Measurements from ENCODE around the gene ADD3. TPM values are rescaled to one million over a fixed set of nuclear protein-coding genes. Genes with fewer than 3 reads are reported as not detected.

ADD3 gene
- total and polyA plus RNA-seq, 2 experiments from 2014 or later: 83.2 to 216 TPM

DNA sequence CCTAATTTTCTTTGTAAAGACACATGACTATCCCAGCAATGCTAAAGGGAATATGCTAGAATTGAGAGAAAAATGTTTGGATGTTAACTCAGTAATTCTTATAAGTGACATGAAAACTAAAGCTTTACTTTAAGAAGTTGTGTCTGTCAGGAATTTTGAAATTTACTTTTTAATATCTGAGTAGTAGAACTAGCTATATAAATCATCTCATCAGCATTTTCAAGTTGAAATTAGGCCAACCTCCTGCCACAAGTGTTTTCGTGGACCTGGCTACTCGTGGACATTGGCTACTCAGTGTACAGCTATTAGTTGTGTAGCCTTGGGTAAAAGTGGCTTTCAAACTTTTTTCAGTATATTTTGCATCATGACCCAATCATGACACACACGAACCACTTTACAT is 70.5 kb downstream of the ADD3 start:
- H3K4me1 ChIP-seq (ENCODE audit: insufficient read depth): peaks cover 75% of the 10 kb centered on the region
- H2AFZ ChIP-seq: no peak overlapping the region
- peaks cover 89% of the 10 kb centered on the region for H3K79me2 ChIP-seq
- WGBS (ENCODE audit: low lambda C conversion rate, missing lambda C conversion rate): 68% methylated on average over 3 of the region's 3 CpGs
- peak overlapping the region; percentile 73 for H3K4me2 ChIP-seq
- no peaks in the 10 kb centered on the region for H3K27me3 ChIP-seq
- H3K27ac ChIP-seq: peak overlapping the region; percentile 75
- H3K9me2 ChIP-seq (replicated peaks; ENCODE audit: insufficient read depth): no peaks in the 10 kb centered on the region
- H3K36me3 ChIP-seq (replicated peaks; ENCODE audit: insufficient read depth, low read depth): no peaks in the 10 kb centered on the region
- H3K4me3 ChIP-seq: no peak overlapping the region
- TF ChIP-seq, protein P1, sequence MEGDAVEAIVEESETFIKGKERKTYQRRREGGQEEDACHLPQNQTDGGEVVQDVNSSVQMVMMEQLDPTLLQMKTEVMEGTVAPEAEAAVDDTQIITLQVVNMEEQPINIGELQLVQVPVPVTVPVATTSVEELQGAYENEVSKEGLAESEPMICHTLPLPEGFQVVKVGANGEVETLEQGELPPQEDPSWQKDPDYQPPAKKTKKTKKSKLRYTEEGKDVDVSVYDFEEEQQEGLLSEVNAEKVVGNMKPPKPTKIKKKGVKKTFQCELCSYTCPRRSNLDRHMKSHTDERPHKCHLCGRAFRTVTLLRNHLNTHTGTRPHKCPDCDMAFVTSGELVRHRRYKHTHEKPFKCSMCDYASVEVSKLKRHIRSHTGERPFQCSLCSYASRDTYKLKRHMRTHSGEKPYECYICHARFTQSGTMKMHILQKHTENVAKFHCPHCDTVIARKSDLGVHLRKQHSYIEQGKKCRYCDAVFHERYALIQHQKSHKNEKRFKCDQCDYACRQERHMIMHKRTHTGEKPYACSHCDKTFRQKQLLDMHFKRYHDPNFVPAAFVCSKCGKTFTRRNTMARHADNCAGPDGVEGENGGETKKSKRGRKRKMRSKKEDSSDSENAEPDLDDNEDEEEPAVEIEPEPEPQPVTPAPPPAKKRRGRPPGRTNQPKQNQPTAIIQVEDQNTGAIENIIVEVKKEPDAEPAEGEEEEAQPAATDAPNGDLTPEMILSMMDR (IDR thresholded peaks at IDR 0.05; ENCODE audit: poor library complexity): no peak
- TF ChIP-seq EZH2phosphoT487 (IDR thresholded peaks at IDR 0.05; ENCODE audit: low read depth, severe bottlenecking, unreplicated experiment) (no peak), EZH2 (IDR thresholded peaks at IDR 0.05; ENCODE audit: borderline replicate concordance) (no peak)
- no peaks in the 10 kb centered on the region for H3K9me3 ChIP-seq (ENCODE audit: low read depth)
- H4K20me1 ChIP-seq (ENCODE audit: insufficient read depth, poor library complexity, severe bottlenecking): no peaks in the 10 kb centered on the region
- DNase-seq (ENCODE audit: low spot score): no peak

DNA sequence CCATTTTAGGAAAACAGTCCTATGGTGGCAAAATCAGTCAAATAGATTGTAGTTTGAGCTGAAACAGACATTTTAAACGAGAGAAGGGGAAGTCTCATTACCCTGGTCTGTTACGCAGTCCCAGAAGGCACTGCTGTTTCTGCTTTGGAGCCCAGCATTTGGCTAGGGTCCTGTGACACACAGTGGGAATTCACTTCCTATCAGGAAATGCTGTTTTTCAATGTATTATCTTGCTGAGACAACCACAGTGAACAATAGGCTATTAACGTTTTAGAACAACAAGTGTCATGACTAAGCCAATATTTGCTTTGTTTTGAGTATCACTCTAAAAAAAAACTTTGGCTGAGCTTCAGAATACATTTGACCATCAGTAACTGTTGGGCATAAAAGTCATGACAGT is 74.1 kb downstream of the ADD3 start:
- Histone ChIP-seq H3K9me3 (ENCODE audit: low read depth) (no peaks in the 10 kb centered on the region), H4K20me1 (ENCODE audit: insufficient read depth, poor library complexity, severe bottlenecking) (no peaks in the 10 kb centered on the region), H3K4me3 (no peak overlapping the region), H3K27me3 (no peaks in the 10 kb centered on the region), H3K36me3 (replicated peaks; ENCODE audit: insufficient read depth, low read depth) (no peaks in the 10 kb centered on the region), H3K9me2 (replicated peaks; ENCODE audit: insufficient read depth) (no peaks in the 10 kb centered on the region), H3K4me1 (ENCODE audit: insufficient read depth) (peaks cover 46% of the 10 kb centered on the region), H3K27ac (peak overlapping the region; percentile 26), H3K79me2 (peaks cover 90% of the 10 kb centered on the region), H2AFZ (no peak overlapping the region), H3K4me2 (no peak overlapping the region)
- TF ChIP-seq EZH2 (IDR thresholded peaks at IDR 0.05; ENCODE audit: borderline replicate concordance): no peak
- TF ChIP-seq, protein P1 (IDR thresholded peaks at IDR 0.05; ENCODE audit: poor library complexity): no peak
- no peak for TF ChIP-seq EZH2phosphoT487 (IDR thresholded peaks at IDR 0.05; ENCODE audit: low read depth, severe bottlenecking, unreplicated experiment)
- 43% methylated on average over 3 of the region's 3 CpGs for WGBS (ENCODE audit: low lambda C conversion rate, missing lambda C conversion rate)
- no peak for DNase-seq (ENCODE audit: low spot score)

DNA sequence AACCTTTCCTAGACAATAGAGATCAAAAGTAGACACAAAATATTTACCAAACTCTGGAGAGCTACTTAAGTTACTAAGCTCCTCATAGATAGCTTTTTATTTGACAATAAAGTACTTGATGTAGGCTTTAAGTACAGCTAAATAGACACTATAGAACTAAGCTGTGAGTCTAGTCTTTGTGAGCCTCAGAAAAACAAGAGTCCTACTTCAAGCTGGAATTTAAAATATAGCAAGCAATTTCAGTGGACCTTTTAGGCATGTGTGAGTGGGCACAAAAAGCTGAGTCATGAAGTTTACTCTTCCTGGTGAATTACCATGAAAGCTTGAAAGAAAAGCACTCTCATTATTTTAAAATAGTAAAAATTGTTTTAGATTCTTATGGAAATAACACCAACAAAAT is 76.1 kb downstream of the ADD3 start:
- no peak overlapping the region for H3K4me3 ChIP-seq
- H3K4me2 ChIP-seq: no peak overlapping the region
- peaks cover 94% of the 10 kb centered on the region for H3K79me2 ChIP-seq
- H2AFZ ChIP-seq: no peak overlapping the region
- H3K27me3 ChIP-seq: no peaks in the 10 kb centered on the region
- TF ChIP-seq, protein P1 (IDR thresholded peaks at IDR 0.05; ENCODE audit: poor library complexity): no peak
- TF ChIP-seq EZH2 (IDR thresholded peaks at IDR 0.05; ENCODE audit: borderline replicate concordance): no peak
- no peak for TF ChIP-seq EZH2phosphoT487 (IDR thresholded peaks at IDR 0.05; ENCODE audit: low read depth, severe bottlenecking, unreplicated experiment)
- no peaks in the 10 kb centered on the region for H3K36me3 ChIP-seq (replicated peaks; ENCODE audit: insufficient read depth, low read depth)
- H3K9me3 ChIP-seq (ENCODE audit: low read depth): no peaks in the 10 kb centered on the region
- H3K9me2 ChIP-seq (replicated peaks; ENCODE audit: insufficient read depth): no peaks in the 10 kb centered on the region
- H4K20me1 ChIP-seq (ENCODE audit: insufficient read depth, poor library complexity, severe bottlenecking): no peaks in the 10 kb centered on the region
- H3K4me1 ChIP-seq (ENCODE audit: insufficient read depth): peaks cover 26% of the 10 kb centered on the region
- DNase-seq (ENCODE audit: low spot score): peak; percentile 24
- H3K27ac ChIP-seq: peak overlapping the region; percentile 14

DNA sequence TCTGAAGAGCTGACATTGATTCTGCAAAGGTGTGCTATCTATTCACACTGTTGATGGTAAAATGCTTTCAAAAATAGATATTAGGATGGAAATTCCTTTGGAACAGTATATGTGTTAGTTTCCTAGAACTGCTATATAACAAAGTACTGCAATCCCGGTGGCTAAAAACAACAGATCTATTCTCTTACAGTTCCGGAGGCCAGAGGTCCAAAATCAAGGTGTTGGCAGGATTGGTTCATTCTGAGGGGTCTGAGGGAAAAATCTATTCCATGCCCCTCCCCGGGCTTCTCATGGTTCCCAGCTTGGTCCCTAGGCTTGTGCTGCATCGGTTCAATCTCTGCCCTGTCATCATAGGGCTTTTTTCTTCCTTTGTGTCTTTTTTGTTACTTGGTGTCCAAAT is 79.9 kb downstream of the ADD3 start:
- WGBS (ENCODE audit: low lambda C conversion rate, missing lambda C conversion rate): 99% methylated on average over 4 of the region's 4 CpGs
- H3K27ac ChIP-seq: no peak overlapping the region

More for the DNA sequence above, 79.9 kb downstream of the ADD3 start:
- no peaks in the 10 kb centered on the region for H3K36me3 ChIP-seq (replicated peaks; ENCODE audit: insufficient read depth, low read depth)
- no peaks in the 10 kb centered on the region for H4K20me1 ChIP-seq (ENCODE audit: insufficient read depth, poor library complexity, severe bottlenecking)
- no peaks in the 10 kb centered on the region for H3K27me3 ChIP-seq
- peaks cover 4% of the 10 kb centered on the region for H3K4me1 ChIP-seq (ENCODE audit: insufficient read depth)
- TF ChIP-seq EZH2phosphoT487 (IDR thresholded peaks at IDR 0.05; ENCODE audit: low read depth, severe bottlenecking, unreplicated experiment) (no peak), EZH2 (IDR thresholded peaks at IDR 0.05; ENCODE audit: borderline replicate concordance) (no peak)
- TF ChIP-seq, protein P1 (IDR thresholded peaks at IDR 0.05; ENCODE audit: poor library complexity): no peak
- H3K9me2 ChIP-seq (replicated peaks; ENCODE audit: insufficient read depth): no peaks in the 10 kb centered on the region
- H3K79me2 ChIP-seq: peaks cover 93% of the 10 kb centered on the region
- H2AFZ ChIP-seq: no peak overlapping the region
- no peak for DNase-seq (ENCODE audit: low spot score)
- H3K4me3 ChIP-seq: no peak overlapping the region
- no peaks in the 10 kb centered on the region for H3K9me3 ChIP-seq (ENCODE audit: low read depth)
- no peak overlapping the region for H3K4me2 ChIP-seq

All from hepatocyte (in vitro differentiated cells).